DND-41 (cell line): ENCODE results near the gene NCS1.

ENCODE experiments used
- ATAC-seq: fragments of 200-7000 bp; cut with Tn5 transposase; 3 replicates; pipeline ENCODE4 v1.9.1; 2021; ENCODE audit warnings: low read depth; ENCODE audit not compliant: insufficient read depth
- DNase-seq: peaks from one replicate; pipeline ENCODE4 v3.0.0-alpha.2; 2020
- H2AFZ ChIP-seq: 2 replicates; pipeline ENCODE4 v1.6.0; 2012; ENCODE audit warnings: low read depth, low read length
- H3K27ac ChIP-seq: 2 replicates; pipeline ENCODE4 v1.5.1; 2012; ENCODE audit warnings: low read length, inconsistent platforms
- H3K27me3 ChIP-seq: fragments of 200-600 bp; sonication (generic); 2 replicates; pipeline ENCODE4 v1.6.0; 2012; ENCODE audit warnings: low read length, mild to moderate bottlenecking, inconsistent platforms; ENCODE audit not compliant: insufficient read depth, poor library complexity
- H3K36me3 ChIP-seq: 2 replicates; pipeline ENCODE4 v1.5.1; 2012; ENCODE audit warnings: low read length, inconsistent platforms; ENCODE audit not compliant: insufficient read depth
- H3K4me1 ChIP-seq: 2 replicates; pipeline ENCODE4 v1.5.1; 2012; ENCODE audit warnings: mild to moderate bottlenecking, low read length; ENCODE audit not compliant: insufficient read depth
- H3K4me2 ChIP-seq: 2 replicates; pipeline ENCODE4 v1.6.0; 2012; ENCODE audit warnings: mild to moderate bottlenecking, moderate library complexity, low read length, inconsistent platforms; ENCODE audit not compliant: insufficient read depth
- H3K4me3 ChIP-seq, 2 experiments: fragments of 200-600 bp in 1 of 2; shearing (Covaris generic) in 1 of 2; 2 replicates each; pipeline ENCODE4 v1.5.1; 2012 to 2016; ENCODE audit warnings: inconsistent platforms in 2 of 2, low read length in 2 of 2, mild to moderate bottlenecking in 2 of 2, low read depth in 1 of 2, moderate library complexity in 1 of 2
- H3K79me2 ChIP-seq: 2 replicates; pipeline ENCODE4 v1.6.0; 2012; ENCODE audit warnings: low read length, inconsistent platforms; ENCODE audit not compliant: insufficient read depth
- H3K9ac ChIP-seq: 2 replicates; pipeline ENCODE4 v1.6.0; 2012; ENCODE audit warnings: low read depth, mild to moderate bottlenecking, inconsistent platforms, low read length, moderate library complexity
- H3K9me3 ChIP-seq: 2 replicates; pipeline ENCODE4 v1.5.1; 2012; ENCODE audit warnings: low read length, moderate library complexity, mild to moderate bottlenecking, inconsistent platforms; ENCODE audit not compliant: insufficient read depth, severe bottlenecking
- H4K20me1 ChIP-seq: 2 replicates; pipeline ENCODE4 v1.6.0; 2012; ENCODE audit warnings: low read length; ENCODE audit not compliant: insufficient read depth
- CTCF ChIP-seq: IDR thresholded peaks from 2 replicates; pipeline ENCODE4 v1.5.1; 2012; ENCODE audit warnings: borderline replicate concordance, low read length, moderate library complexity, mild to moderate bottlenecking; ENCODE audit not compliant: poor library complexity, severe bottlenecking; ENCODE audit errors: extremely low read depth
- EZH2 ChIP-seq: IDR thresholded peaks from 3 replicates; pipeline ENCODE4 v1.6.1; 2012; ENCODE audit warnings: borderline replicate concordance, low read depth, mild to moderate bottlenecking, moderate library complexity, low read length, inconsistent platforms; ENCODE audit not compliant: severe bottlenecking

The NCS1 gene

GRCh38 chr9:130244548-130245165, 72.5 kb downstream of the NCS1 start:
- TF ChIP-seq CTCF (no peak), EZH2 (no peak)
- no peaks in the 10 kb centered on the region for H3K27me3 ChIP-seq
- no peak overlapping the region for H3K4me3 ChIP-seq
- ATAC-seq (no peak), DNase-seq (no peak)
- no peaks in the 10 kb centered on the region for H3K36me3 ChIP-seq
- no peak overlapping the region for H2AFZ ChIP-seq
- no peaks in the 10 kb centered on the region for H4K20me1 ChIP-seq
- no peak overlapping the region for H3K4me2 ChIP-seq
- no peaks in the 10 kb centered on the region for H3K9me3 ChIP-seq
- no peaks in the 10 kb centered on the region for H3K79me2 ChIP-seq
- no peak overlapping the region for H3K27ac ChIP-seq
- peaks cover 14% of the 10 kb centered on the region for H3K4me1 ChIP-seq
- H3K9ac ChIP-seq = no peak overlapping the region

GRCh38 chr9:130245474-130245873, 73.3 kb downstream of the NCS1 start:
- no peak for DNase-seq
- no peak for ATAC-seq
- H3K4me2 ChIP-seq = no peak overlapping the region
- no peaks in the 10 kb centered on the region for H4K20me1 ChIP-seq
- H3K9me3 ChIP-seq = no peaks in the 10 kb centered on the region
- H3K79me2 ChIP-seq = no peaks in the 10 kb centered on the region
- peaks cover 14% of the 10 kb centered on the region for H3K4me1 ChIP-seq
- no peak overlapping the region for H2AFZ ChIP-seq
- H3K27me3 ChIP-seq = no peaks in the 10 kb centered on the region
- no peak overlapping the region for H3K9ac ChIP-seq
- TF ChIP-seq EZH2 = no peak
- TF ChIP-seq CTCF = no peak
- H3K4me3 ChIP-seq = no peak overlapping the region
- H3K27ac ChIP-seq = no peak overlapping the region
- no peaks in the 10 kb centered on the region for H3K36me3 ChIP-seq

- Histone ChIP-seq H3K36me3 (no peaks in the 10 kb centered on the region), H4K20me1 (no peaks in the 10 kb centered on the region), H3K27ac (no peak overlapping the region), H3K4me2 (no peak overlapping the region), H3K27me3 (no peaks in the 10 kb centered on the region), H3K4me1 (peaks cover 10% of the 10 kb centered on the region), H3K9me3 (no peaks in the 10 kb centered on the region), H3K79me2 (no peaks in the 10 kb centered on the region), H3K4me3 (no peak overlapping the region), H3K9ac (no peak overlapping the region), H2AFZ (no peak overlapping the region)
- ATAC-seq = no peak
- TF ChIP-seq CTCF = no peak
- TF ChIP-seq EZH2 = no peak
- DNase-seq = no peak
Measured at GRCh38 chr9:130246126-130246525, 73.9 kb downstream of the NCS1 start.
